ENCODE results near the gene HSD11B1. TPM values are rescaled to one million over a fixed set of nuclear protein-coding genes. Genes with fewer than 3 reads are reported as not detected.
A peak's percentile ranks its signal among the peaks of the same experiment; 100 is the strongest.

Gene HSD11B1
- total and polyA plus RNA-seq, 5 donors: 1.0 to 4.3 (median 1.5) TPM

GRCh38 chr1:209727286-209727685 lies 22.6 kb downstream of the HSD11B1 start:
- no peak for ATAC-seq
- 85% methylated on average over 2 of the region's 2 CpGs for WGBS
- H3K4me3 ChIP-seq (ENCODE audit: low read length): no peak overlapping the region
- no peaks in the 10 kb centered on the region for H3K9me3 ChIP-seq (ENCODE audit: control insufficient read depth, low read length)
- no peaks in the 10 kb centered on the region for H3K27me3 ChIP-seq (ENCODE audit: control insufficient read depth, insufficient read depth)
- intact Hi-C loops (cut with DNase I): no loop called here
- H3K27ac ChIP-seq (ENCODE audit: low read length): no peak overlapping the region
- DNase-seq: no peak
- peaks cover 3% of the 10 kb centered on the region for H3K4me1 ChIP-seq (ENCODE audit: control insufficient read depth, insufficient read depth, low read length)

DNA sequence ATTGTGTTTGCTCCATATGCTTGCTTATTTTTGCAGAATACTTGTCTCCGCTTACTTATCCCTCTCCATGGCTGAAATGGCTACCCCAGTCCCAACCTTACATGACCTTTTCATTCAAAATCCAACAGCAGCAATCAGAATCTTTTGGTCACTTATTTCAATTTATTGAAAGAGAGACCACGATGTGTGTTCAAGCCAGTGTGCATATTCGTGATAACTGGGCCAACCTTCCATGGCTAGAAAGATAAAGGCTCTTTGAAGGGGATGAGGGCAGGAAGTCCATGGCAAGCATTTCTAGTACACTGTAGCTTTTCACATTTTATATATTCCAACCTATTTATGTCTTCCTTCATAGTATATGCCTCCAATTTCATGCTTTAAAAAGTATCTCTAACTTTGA lies 23.1 kb downstream of the HSD11B1 start:
- Histone ChIP-seq H3K4me1 (ENCODE audit: control insufficient read depth, insufficient read depth, low read length) (peaks cover 3% of the 10 kb centered on the region), H3K4me3 (ENCODE audit: low read length) (no peak overlapping the region), H3K27ac (ENCODE audit: low read length) (no peak overlapping the region), H3K27me3 (ENCODE audit: control insufficient read depth, insufficient read depth) (no peaks in the 10 kb centered on the region), H3K9me3 (ENCODE audit: control insufficient read depth, low read length) (no peaks in the 10 kb centered on the region)
- DNase-seq (no peak), ATAC-seq (no peak)
- WGBS: 53% methylated on average over 3 of the region's 3 CpGs
- intact Hi-C loops (cut with DNase I): no loop called here

- peak in 2 of 3 donors; percentile 50 to 66 for DNase-seq
- ATAC-seq: peak; percentile 65 to 71
- Histone ChIP-seq H3K27ac (ENCODE audit: low read length) (no peak overlapping the region), H3K9me3 (ENCODE audit: control insufficient read depth, low read length) (no peaks in the 10 kb centered on the region), H3K4me3 (ENCODE audit: low read length) (no peak overlapping the region), H3K4me1 (ENCODE audit: control insufficient read depth, insufficient read depth, low read length) (peaks cover 5% of the 10 kb centered on the region), H3K27me3 (ENCODE audit: control insufficient read depth, insufficient read depth) (no peaks in the 10 kb centered on the region)
- 22% methylated on average over 1 of the region's 1 CpG for WGBS
- intact Hi-C loops (cut with DNase I): no loop called here
These were observed 23.8 kb downstream of the HSD11B1 start for GRCh38 chr1:209728466-209728865.

GRCh38 chr1:209729436-209729835 lies 24.8 kb downstream of the HSD11B1 start:
- no peak overlapping the region for H3K4me3 ChIP-seq (ENCODE audit: low read length)
- intact Hi-C loops (cut with DNase I): no loop called here
- 64% methylated on average over 1 of the region's 1 CpG for WGBS
- no peaks in the 10 kb centered on the region for H3K27me3 ChIP-seq (ENCODE audit: control insufficient read depth, insufficient read depth)
- no peak for ATAC-seq
- no peaks in the 10 kb centered on the region for H3K9me3 ChIP-seq (ENCODE audit: control insufficient read depth, low read length)
- H3K27ac ChIP-seq (ENCODE audit: low read length): no peak overlapping the region
- peaks cover 5% of the 10 kb centered on the region for H3K4me1 ChIP-seq (ENCODE audit: control insufficient read depth, insufficient read depth, low read length)
- no peak for DNase-seq

DNA sequence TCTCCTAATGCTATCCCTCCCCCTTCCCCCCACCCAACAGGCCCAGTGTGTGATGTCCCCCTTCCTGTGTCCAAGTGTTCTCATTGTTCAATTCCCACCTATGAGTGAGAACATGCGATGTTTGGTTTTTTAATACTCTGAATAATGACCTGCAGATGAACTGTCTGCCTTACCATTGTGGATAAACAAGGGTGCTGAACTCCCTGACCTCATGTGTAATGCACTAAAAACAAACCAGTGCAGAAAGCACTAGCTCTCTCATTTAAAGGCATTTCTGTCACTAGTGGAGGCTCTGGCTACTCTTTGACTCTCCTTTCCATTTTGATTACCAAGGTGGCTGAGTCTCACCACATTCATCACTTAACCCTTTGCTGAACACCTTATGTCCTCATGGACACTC lies 28.1 kb downstream of the HSD11B1 start:
- Histone ChIP-seq H3K9me3 (ENCODE audit: control insufficient read depth, low read length) (no peaks in the 10 kb centered on the region), H3K27me3 (ENCODE audit: control insufficient read depth, insufficient read depth) (no peaks in the 10 kb centered on the region), H3K27ac (ENCODE audit: low read length) (no peak overlapping the region), H3K4me1 (ENCODE audit: control insufficient read depth, insufficient read depth, low read length) (peaks cover 6% of the 10 kb centered on the region), H3K4me3 (ENCODE audit: low read length) (no peak overlapping the region)
- no peak for ATAC-seq
- DNase-seq: no peak
- intact Hi-C loops (cut with DNase I): no loop called here
- WGBS: 57% methylated on average over 1 of the region's 1 CpG

GRCh38 chr1:209733409-209734192 lies 29.0 kb downstream of the HSD11B1 start:
- Histone ChIP-seq H3K4me3 (ENCODE audit: low read length) (no peak overlapping the region), H3K27ac (ENCODE audit: low read length) (no peak overlapping the region), H3K4me1 (ENCODE audit: control insufficient read depth, insufficient read depth, low read length) (peaks cover 6% of the 10 kb centered on the region), H3K27me3 (ENCODE audit: control insufficient read depth, insufficient read depth) (no peaks in the 10 kb centered on the region), H3K9me3 (ENCODE audit: control insufficient read depth, low read length) (no peaks in the 10 kb centered on the region)
- intact Hi-C loops (cut with DNase I): no loop called here
- ATAC-seq (peak; percentile 26 to 42), DNase-seq (no peak)
- 74% methylated on average over 3 of the region's 3 CpGs for WGBS

- no peak for DNase-seq
- H3K27ac ChIP-seq (ENCODE audit: low read length): no peak overlapping the region
- no peak overlapping the region for H3K4me3 ChIP-seq (ENCODE audit: low read length)
- H3K9me3 ChIP-seq (ENCODE audit: control insufficient read depth, low read length): no peaks in the 10 kb centered on the region
- H3K27me3 ChIP-seq (ENCODE audit: control insufficient read depth, insufficient read depth): no peaks in the 10 kb centered on the region
- peaks cover 8% of the 10 kb centered on the region for H3K4me1 ChIP-seq (ENCODE audit: control insufficient read depth, insufficient read depth, low read length)
- intact Hi-C loops (cut with DNase I): no loop called here
- ATAC-seq: no peak
- 43% methylated on average over 3 of the region's 3 CpGs for WGBS
These were observed 32.0 kb downstream of the HSD11B1 start for GRCh38 chr1:209736490-209737117.

- no peaks in the 10 kb centered on the region for H3K27me3 ChIP-seq (ENCODE audit: control insufficient read depth, insufficient read depth)
- no peak overlapping the region for H3K27ac ChIP-seq (ENCODE audit: low read length)
- ATAC-seq (no peak), DNase-seq (no peak)
- H3K9me3 ChIP-seq (ENCODE audit: control insufficient read depth, low read length): no peaks in the 10 kb centered on the region
- H3K4me3 ChIP-seq (ENCODE audit: low read length): no peak overlapping the region
- H3K4me1 ChIP-seq (ENCODE audit: control insufficient read depth, insufficient read depth, low read length): peaks cover 10% of the 10 kb centered on the region
- WGBS: 81% methylated on average over 5 of the region's 5 CpGs
- intact Hi-C loops (cut with DNase I): no loop called here
These were observed 32.5 kb downstream of the HSD11B1 start for GRCh38 chr1:209737118-209737505.

DNA sequence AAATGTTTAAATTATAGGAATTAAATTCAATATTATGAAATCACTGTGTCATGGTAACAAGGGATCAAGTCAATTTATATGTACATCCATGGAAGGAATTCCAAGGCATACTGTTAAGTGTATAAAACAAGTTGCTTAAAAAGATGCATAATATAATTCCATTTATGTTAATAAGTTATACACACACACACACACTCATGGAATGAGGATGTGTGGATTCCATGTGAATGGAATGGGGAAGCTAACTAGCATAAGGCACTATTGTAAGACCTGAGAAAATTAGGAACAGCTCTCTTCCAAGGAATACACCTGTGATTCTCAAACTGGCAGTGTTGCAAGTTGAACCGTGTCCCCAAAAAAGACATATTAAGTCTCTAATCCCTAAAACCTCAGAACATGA lies 33.6 kb downstream of the HSD11B1 start:
- no peak for ATAC-seq
- intact Hi-C loops (cut with DNase I): no loop called here
- peaks cover 13% of the 10 kb centered on the region for H3K4me1 ChIP-seq (ENCODE audit: control insufficient read depth, insufficient read depth, low read length)
- no peaks in the 10 kb centered on the region for H3K27me3 ChIP-seq (ENCODE audit: control insufficient read depth, insufficient read depth)
- no peaks in the 10 kb centered on the region for H3K9me3 ChIP-seq (ENCODE audit: control insufficient read depth, low read length)
- WGBS: 95% methylated on average over 1 of the region's 1 CpG
- no peak for DNase-seq
- H3K27ac ChIP-seq (ENCODE audit: low read length): no peak overlapping the region
- H3K4me3 ChIP-seq (ENCODE audit: low read length): no peak overlapping the region

GRCh38 chr1:209741193-209741592 lies 36.5 kb downstream of the HSD11B1 start:
- WGBS: 91% methylated on average over 3 of the region's 3 CpGs
- H3K27me3 ChIP-seq (ENCODE audit: control insufficient read depth, insufficient read depth): no peaks in the 10 kb centered on the region
- no peak for DNase-seq

DNA sequence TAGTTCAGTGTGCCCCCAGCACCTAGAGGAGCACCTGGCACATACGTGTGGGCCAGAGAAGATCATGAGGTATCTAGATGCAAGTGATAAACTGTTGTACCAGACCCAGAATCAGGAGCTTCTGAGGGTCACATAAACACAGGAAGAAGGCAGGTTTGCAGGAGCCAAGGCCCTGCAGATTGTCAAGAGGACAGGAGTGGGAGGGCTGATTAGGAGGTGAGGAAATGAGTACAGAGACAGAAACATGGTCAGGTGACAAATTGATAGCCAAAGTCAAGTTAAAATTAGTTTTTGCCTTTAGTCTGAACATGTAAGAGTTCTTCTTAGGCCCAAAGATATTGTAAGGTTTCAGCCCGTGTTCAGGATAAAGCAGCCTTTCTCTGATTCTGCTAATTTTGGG lies 37.2 kb downstream of the HSD11B1 start:
- 28% methylated on average over 2 of the region's 2 CpGs for WGBS
- no peak overlapping the region for H3K4me3 ChIP-seq (ENCODE audit: low read length)

More at GRCh38 chr1:209741193-209741592, 36.5 kb downstream of the HSD11B1 start:
- Histone ChIP-seq H3K4me3 (ENCODE audit: low read length) (no peak overlapping the region), H3K4me1 (ENCODE audit: control insufficient read depth, insufficient read depth, low read length) (peaks cover 11% of the 10 kb centered on the region), H3K27ac (ENCODE audit: low read length) (peak overlapping the region; percentile 54), H3K9me3 (ENCODE audit: control insufficient read depth, low read length) (no peaks in the 10 kb centered on the region)
- ATAC-seq: no peak
- intact Hi-C loops (cut with DNase I): loop anchor here in 2 of 4 donors (10.0 kb wide), 2 partner anchors 46 to 116 kb away; no protein-coding TSS in a partner anchor

More for the DNA sequence above, 37.2 kb downstream of the HSD11B1 start:
- Histone ChIP-seq H3K27me3 (ENCODE audit: control insufficient read depth, insufficient read depth) (no peaks in the 10 kb centered on the region), H3K27ac (ENCODE audit: low read length) (peak overlapping the region; percentile 54), H3K4me1 (ENCODE audit: control insufficient read depth, insufficient read depth, low read length) (peaks cover 11% of the 10 kb centered on the region), H3K9me3 (ENCODE audit: control insufficient read depth, low read length) (no peaks in the 10 kb centered on the region)
- DNase-seq (no peak), ATAC-seq (peak; percentile 46 to 61)
- intact Hi-C loops (cut with DNase I): loop anchor here in 2 of 4 donors (10.0 kb wide), 2 partner anchors 47 to 117 kb away; no protein-coding TSS in a partner anchor

Measured in right cardiac atrium (tissue), 5 donors.